Epidermal melanocyte (primary cell): ENCODE results near the gene ATP1A1.

Experiments
- DNase-seq: peaks from one replicate; pipeline ENCODE4 v3.0.0; 2011; ENCODE audit warnings: low spot score; ENCODE audit not compliant: insufficient read length

Gene ATP1A1

GRCh38 chr1:116372651-116373430 is at the start of gene ATP1A1:
Gene ATP1A1 (plus strand): TSS chr1:116373244. CDS start chr1:116373512, 268 bp downstream.
- DNase-seq: peak; percentile 63

GRCh38 chr1:116323491-116323890 is 49.6 kb upstream of the ATP1A1 start:
- no peak for DNase-seq

- no peak for DNase-seq
Observed at GRCh38 chr1:116324411-116324810, 48.6 kb upstream of the ATP1A1 start.

GRCh38 chr1:116325104-116325503 is 47.9 kb upstream of the ATP1A1 start:
- DNase-seq: no peak

- no peak for DNase-seq
Observed at GRCh38 chr1:116325922-116326321, 47.1 kb upstream of the ATP1A1 start.

- DNase-seq: no peak
Observed at GRCh38 chr1:116326486-116326885, 46.6 kb upstream of the ATP1A1 start.

- no peak for DNase-seq
Observed at GRCh38 chr1:116328671-116329070, 44.4 kb upstream of the ATP1A1 start.

GRCh38 chr1:116329524-116330341 is 43.3 kb upstream of the ATP1A1 start:
- peak; percentile 61 for DNase-seq

- no peak for DNase-seq
Observed at GRCh38 chr1:116330342-116330652, 42.7 kb upstream of the ATP1A1 start.

GRCh38 chr1:116330846-116331245 is 42.2 kb upstream of the ATP1A1 start:
- no peak for DNase-seq

- no peak for DNase-seq
Observed at GRCh38 chr1:116331523-116331922, 41.5 kb upstream of the ATP1A1 start.

GRCh38 chr1:116332451-116332850 is 40.6 kb upstream of the ATP1A1 start:
- no peak for DNase-seq

- DNase-seq: no peak
Observed at GRCh38 chr1:116333171-116334014, 39.7 kb upstream of the ATP1A1 start.

- DNase-seq: no peak
Observed at GRCh38 chr1:116334015-116334547, 39.0 kb upstream of the ATP1A1 start.

GRCh38 chr1:116334868-116335635 is 38.0 kb upstream of the ATP1A1 start:
- no peak for DNase-seq

- no peak for DNase-seq
Observed at GRCh38 chr1:116335850-116336624, 37.0 kb upstream of the ATP1A1 start.

GRCh38 chr1:116337398-116337797 is 35.6 kb upstream of the ATP1A1 start:
- no peak for DNase-seq

- no peak for DNase-seq
Observed at GRCh38 chr1:116338400-116338799, 34.6 kb upstream of the ATP1A1 start.

GRCh38 chr1:116340506-116341231 is 32.4 kb upstream of the ATP1A1 start:
- DNase-seq: no peak
